ENCODE results near the gene PPP3CB.

Gene PPP3CB

GRCh38 chr10:73410897-73411296 lies 84.9 kb downstream of the PPP3CB start:
- Histone ChIP-seq H3K27ac (ENCODE audit: extremely low read depth, low read depth, low read length) (no peak overlapping the region), H3K36me3 (ENCODE audit: control insufficient read depth in 2 of 2, insufficient read depth in 1 of 2, low read length in 2 of 2) (peaks cover 4 to 6% of the 10 kb centered on the region in 2 experiments; a peak in 2 of 3 replicates), H3K4me1 (ENCODE audit: control insufficient read depth, insufficient read depth, low read length) (no peaks in the 10 kb centered on the region), H3K9me3 (ENCODE audit: control insufficient read depth, insufficient read depth, low read depth, low read length) (no peaks in the 10 kb centered on the region), H3K4me3 (ENCODE audit: low read depth, low read length) (no peak overlapping the region)
- ChIA-PET POLR2A (interaction anchor here (0.6 to 0.8 kb wide), 3 partner anchors 9 to 106 kb away, joined by 3 read pairs; no protein-coding TSS in a partner anchor), CTCF (interaction anchor here (0.7 to 1.3 kb wide), 2 partner anchors 10 to 348 kb away, joined by 3 to 4 read pairs; no protein-coding TSS in a partner anchor)
- TF ChIP-seq ZNF488 (tag by site-specific recombination; IDR thresholded peaks at IDR 0.05) (no peak), ZNF707 (tag by site-specific recombination; IDR thresholded peaks at IDR 0.05) (no peak), ZNF146 (tag by site-specific recombination; IDR thresholded peaks at IDR 0.05) (peak; percentile 86)

- TF ChIP-seq PRDM1 (tag by site-specific recombination; IDR thresholded peaks at IDR 0.05) (peak; percentile 92), ZNF530 (tag by site-specific recombination; IDR thresholded peaks at IDR 0.05; ENCODE audit: low read depth) (no peak)
- ChIA-PET CTCF (no interaction called here), POLR2A (no interaction called here)
- H3K4me3 ChIP-seq (ENCODE audit: low read depth, low read length), result no peak overlapping the region
- no peak overlapping the region for H3K27ac ChIP-seq (ENCODE audit: extremely low read depth, low read depth, low read length)
- H3K9me3 ChIP-seq (ENCODE audit: control insufficient read depth, insufficient read depth, low read depth, low read length), result no peaks in the 10 kb centered on the region
- peaks cover 4 to 6% of the 10 kb centered on the region in 2 experiments; a peak in 2 of 3 replicates for H3K36me3 ChIP-seq (ENCODE audit: control insufficient read depth in 2 of 2, insufficient read depth in 1 of 2, low read length in 2 of 2)
- no peaks in the 10 kb centered on the region for H3K4me1 ChIP-seq (ENCODE audit: control insufficient read depth, insufficient read depth, low read length)
These were observed 86.8 kb downstream of the PPP3CB start for GRCh38 chr10:73408978-73409521.

- no peak overlapping the region for H3K4me3 ChIP-seq (ENCODE audit: low read depth, low read length)
- H3K4me1 ChIP-seq (ENCODE audit: control insufficient read depth, insufficient read depth, low read length), result no peaks in the 10 kb centered on the region
- TF ChIP-seq ZBTB8A (tag by site-specific recombination; IDR thresholded peaks at IDR 0.05), result no peak
- TF ChIP-seq ZNF26 (tag by site-specific recombination; IDR thresholded peaks at IDR 0.05), result no peak
- TF ChIP-seq ZBTB49 (tag by site-specific recombination; IDR thresholded peaks at IDR 0.05; ENCODE audit: low read depth), result no peak
- TF ChIP-seq ZNF266 (tag by site-specific recombination; IDR thresholded peaks at IDR 0.05; ENCODE audit: low read depth), result no peak
- TF ChIP-seq ZNF146 (tag by site-specific recombination; IDR thresholded peaks at IDR 0.05), result no peak
- TF ChIP-seq ZNF660 (tag by site-specific recombination; IDR thresholded peaks at IDR 0.05), result no peak
- CTCF ChIA-PET, result no interaction called here
- POLR2A ChIA-PET, result no interaction called here
- H3K36me3 ChIP-seq (ENCODE audit: control insufficient read depth in 2 of 2, insufficient read depth in 1 of 2, low read length in 2 of 2), result peaks cover 4 to 6% of the 10 kb centered on the region in 2 experiments; a peak in 2 of 3 replicates
- H3K9me3 ChIP-seq (ENCODE audit: control insufficient read depth, insufficient read depth, low read depth, low read length), result no peaks in the 10 kb centered on the region
- H3K27ac ChIP-seq (ENCODE audit: extremely low read depth, low read depth, low read length), result no peak overlapping the region
These were observed 87.8 kb downstream of the PPP3CB start for GRCh38 chr10:73408061-73408460.

- Histone ChIP-seq H3K4me1 (ENCODE audit: control insufficient read depth, insufficient read depth, low read length) (no peaks in the 10 kb centered on the region), H3K36me3 (ENCODE audit: control insufficient read depth in 2 of 2, insufficient read depth in 1 of 2, low read length in 2 of 2) (peaks cover 4 to 6% of the 10 kb centered on the region in 2 experiments; a peak in 2 of 3 replicates), H3K9me3 (ENCODE audit: control insufficient read depth, insufficient read depth, low read depth, low read length) (no peaks in the 10 kb centered on the region), H3K27ac (ENCODE audit: extremely low read depth, low read depth, low read length) (no peak overlapping the region), H3K4me3 (ENCODE audit: low read depth, low read length) (no peak overlapping the region)
- ChIA-PET CTCF (no interaction called here), POLR2A (interaction anchor here (0.6 kb wide), 1 partner anchor 10 kb away, joined by 3 read pairs; no protein-coding TSS in a partner anchor)
- TF ChIP-seq ZFP41 (tag by site-specific recombination; IDR thresholded peaks at IDR 0.05; ENCODE audit: borderline replicate concordance), result no peak
- no peak for TF ChIP-seq EGR2 (tag by site-specific recombination; IDR thresholded peaks at IDR 0.05; ENCODE audit: low read depth)
- TF ChIP-seq ZNF146 (tag by site-specific recombination; IDR thresholded peaks at IDR 0.05), result no peak
- TF ChIP-seq REST (tag by site-specific recombination; IDR thresholded peaks at IDR 0.05), result peak; percentile 84
- TF ChIP-seq SALL2 (tag by site-specific recombination; IDR thresholded peaks at IDR 0.05; ENCODE audit: borderline replicate concordance), result no peak
These were observed 88.3 kb downstream of the PPP3CB start for GRCh38 chr10:73407495-73407894.

Data from HEK293 (cell line).